ENCODE results near the gene MAGI2.

The MAGI2 gene

GRCh38 chr7:78873117-78873516, 580.4 kb downstream of the MAGI2 start:
- no peak for DNase-seq

- no peak for DNase-seq
These were observed 589.1 kb downstream of the MAGI2 start for GRCh38 chr7:78864339-78864738.

- DNase-seq = no peak
These were observed 590.2 kb downstream of the MAGI2 start for GRCh38 chr7:78863281-78863680.

GRCh38 chr7:78862411-78862900, 591.0 kb downstream of the MAGI2 start:
- DNase-seq = no peak

- DNase-seq = no peak
These were observed 600.5 kb downstream of the MAGI2 start for GRCh38 chr7:78852951-78853350.

- no peak for DNase-seq
These were observed 603.2 kb downstream of the MAGI2 start for GRCh38 chr7:78850093-78850740.

- no peak for DNase-seq
These were observed 608.3 kb downstream of the MAGI2 start for GRCh38 chr7:78845155-78845554.

GRCh38 chr7:78842068-78842467, 611.4 kb downstream of the MAGI2 start:
- DNase-seq = no peak

- no peak for DNase-seq
These were observed 617.6 kb downstream of the MAGI2 start for GRCh38 chr7:78835897-78836296.

GRCh38 chr7:78828317-78828716, 625.1 kb downstream of the MAGI2 start:
- DNase-seq = no peak

- DNase-seq = no peak
These were observed 649.9 kb downstream of the MAGI2 start for GRCh38 chr7:78803501-78804127.

GRCh38 chr7:78794101-78794500, 659.4 kb downstream of the MAGI2 start:
- DNase-seq = no peak

GRCh38 chr7:78792624-78793023, 660.8 kb downstream of the MAGI2 start:
- no peak for DNase-seq

GRCh38 chr7:78792006-78792405, 661.5 kb downstream of the MAGI2 start:
- no peak for DNase-seq

- DNase-seq = no peak
These were observed 665.0 kb downstream of the MAGI2 start for GRCh38 chr7:78788464-78788863.

- no peak for DNase-seq
These were observed 665.6 kb downstream of the MAGI2 start for GRCh38 chr7:78787854-78788253.

GRCh38 chr7:78786055-78786454, 667.4 kb downstream of the MAGI2 start:
- DNase-seq = no peak

GRCh38 chr7:78783179-78783962, 670.1 kb downstream of the MAGI2 start:
- DNase-seq = no peak

- DNase-seq = no peak
These were observed 672.9 kb downstream of the MAGI2 start for GRCh38 chr7:78780560-78780959.

- DNase-seq = no peak
These were observed 673.7 kb downstream of the MAGI2 start for GRCh38 chr7:78779788-78780187.

GRCh38 chr7:78777829-78778228, 675.6 kb downstream of the MAGI2 start:
- no peak for DNase-seq

- no peak for DNase-seq
These were observed 682.8 kb downstream of the MAGI2 start for GRCh38 chr7:78770422-78771410.
